HG03565 (cell line): ENCODE measurements around the gene CNGA3.
"Not testable (repeated sequence)": the region's sequence is repeated elsewhere in the genome, so short reads cannot be mapped to it uniquely, and the experiment has no call there.

ENCODE experiments used
- ATAC-seq: cut with Tn5 transposase; IDR thresholded peaks from one replicate; pipeline ENCODE4 v1.9.1; 2021; ENCODE audit warnings: mild to moderate bottlenecking, moderate library complexity; ENCODE audit not compliant: unreplicated experiment

CNGA3 gene

DNA sequence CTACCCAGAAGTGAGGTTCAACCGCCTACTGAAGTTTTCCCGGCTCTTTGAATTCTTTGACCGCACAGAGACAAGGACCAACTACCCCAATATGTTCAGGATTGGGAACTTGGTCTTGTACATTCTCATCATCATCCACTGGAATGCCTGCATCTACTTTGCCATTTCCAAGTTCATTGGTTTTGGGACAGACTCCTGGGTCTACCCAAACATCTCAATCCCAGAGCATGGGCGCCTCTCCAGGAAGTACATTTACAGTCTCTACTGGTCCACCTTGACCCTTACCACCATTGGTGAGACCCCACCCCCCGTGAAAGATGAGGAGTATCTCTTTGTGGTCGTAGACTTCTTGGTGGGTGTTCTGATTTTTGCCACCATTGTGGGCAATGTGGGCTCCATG is 49.7 kb downstream of the CNGA3 start:
- no peak for ATAC-seq

DNA sequence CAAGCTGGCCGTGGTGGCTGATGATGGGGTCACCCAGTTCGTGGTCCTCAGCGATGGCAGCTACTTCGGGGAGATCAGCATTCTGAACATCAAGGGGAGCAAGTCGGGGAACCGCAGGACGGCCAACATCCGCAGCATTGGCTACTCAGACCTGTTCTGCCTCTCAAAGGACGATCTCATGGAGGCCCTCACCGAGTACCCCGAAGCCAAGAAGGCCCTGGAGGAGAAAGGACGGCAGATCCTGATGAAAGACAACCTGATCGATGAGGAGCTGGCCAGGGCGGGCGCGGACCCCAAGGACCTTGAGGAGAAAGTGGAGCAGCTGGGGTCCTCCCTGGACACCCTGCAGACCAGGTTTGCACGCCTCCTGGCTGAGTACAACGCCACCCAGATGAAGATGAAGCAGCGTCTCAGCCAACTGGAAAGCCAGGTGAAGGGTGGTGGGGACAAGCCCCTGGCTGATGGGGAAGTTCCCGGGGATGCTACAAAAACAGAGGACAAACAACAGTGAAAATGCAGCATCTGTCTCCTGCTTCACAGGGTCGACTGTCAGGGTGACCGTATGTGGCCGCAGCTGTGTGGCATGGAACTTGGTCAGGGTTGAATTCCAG is 50.6 kb downstream of the CNGA3 start:
- ATAC-seq: no peak

DNA sequence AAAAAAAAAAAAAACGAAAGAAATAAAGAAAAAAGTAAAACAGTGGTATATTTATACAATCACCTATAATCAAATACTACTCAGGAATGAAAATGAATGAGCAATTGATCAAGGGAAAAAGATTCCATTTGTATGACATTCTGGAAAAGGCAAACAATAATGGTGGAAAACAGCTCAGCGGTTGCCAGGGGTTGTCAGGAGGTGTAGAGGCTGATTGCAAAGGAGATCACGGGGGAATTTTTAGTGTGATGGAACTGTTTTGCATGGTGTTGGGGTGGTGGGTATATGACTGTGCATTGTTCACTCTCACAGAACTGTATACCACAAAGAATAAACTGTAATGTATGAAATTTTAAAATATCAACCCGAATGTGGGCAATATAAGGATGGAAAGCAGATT is 52.9 kb downstream of the CNGA3 start:
- ATAC-seq: no peak

DNA sequence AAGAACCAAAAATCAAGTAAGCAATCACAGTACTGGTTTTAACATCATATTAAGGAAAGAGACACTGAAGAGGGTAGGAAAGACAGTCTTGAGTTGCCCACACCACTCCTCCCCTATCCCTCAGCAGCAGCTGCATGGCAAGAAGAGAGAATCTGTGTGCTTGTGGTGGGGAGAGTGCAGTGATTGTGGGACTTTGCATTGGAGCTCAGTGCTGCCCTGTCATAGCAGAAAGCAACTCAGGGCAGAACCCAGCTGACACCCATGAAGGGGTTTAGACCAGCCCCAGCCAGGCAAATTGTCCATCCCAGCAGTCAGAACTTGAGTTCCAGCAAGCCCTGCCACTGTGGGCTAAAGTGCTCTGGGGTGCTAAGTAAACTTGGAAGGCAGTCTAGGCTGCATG is 57.6 kb downstream of the CNGA3 start:
- no peak for ATAC-seq

DNA sequence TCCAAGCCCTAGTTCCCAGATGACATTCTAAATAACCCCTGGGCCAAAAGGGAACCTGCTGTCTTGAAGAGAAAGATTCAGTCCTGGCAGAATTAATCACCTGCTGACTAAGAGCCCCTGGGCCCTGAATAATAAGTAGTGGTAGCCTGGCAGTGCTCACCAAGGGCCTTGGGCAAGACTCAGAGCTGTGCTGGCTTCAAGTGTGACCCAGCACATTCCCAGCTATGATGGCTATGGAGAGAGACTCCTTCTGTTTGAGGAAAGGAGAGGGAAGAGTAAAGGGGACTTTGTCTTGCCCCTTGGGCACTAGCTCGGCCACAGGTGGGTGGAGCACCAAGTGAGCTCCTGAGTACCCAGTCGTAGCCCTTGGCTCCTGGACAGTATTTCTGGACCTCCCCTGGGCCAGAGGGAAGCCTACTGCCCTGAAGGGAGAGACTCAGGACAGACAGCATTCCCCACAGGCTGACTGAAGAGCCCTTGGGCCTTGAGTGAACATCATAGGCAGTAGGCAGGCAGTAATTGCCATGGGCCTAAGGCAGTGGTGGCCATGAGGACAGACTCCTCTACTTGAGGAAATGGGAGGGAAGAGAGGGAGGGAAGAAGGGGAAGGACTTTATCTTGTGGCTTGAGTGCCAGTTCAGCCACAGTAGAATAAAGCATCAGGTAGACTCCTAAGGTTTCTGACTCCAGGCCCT is 58.4 kb downstream of the CNGA3 start:
- ATAC-seq: no peak

DNA sequence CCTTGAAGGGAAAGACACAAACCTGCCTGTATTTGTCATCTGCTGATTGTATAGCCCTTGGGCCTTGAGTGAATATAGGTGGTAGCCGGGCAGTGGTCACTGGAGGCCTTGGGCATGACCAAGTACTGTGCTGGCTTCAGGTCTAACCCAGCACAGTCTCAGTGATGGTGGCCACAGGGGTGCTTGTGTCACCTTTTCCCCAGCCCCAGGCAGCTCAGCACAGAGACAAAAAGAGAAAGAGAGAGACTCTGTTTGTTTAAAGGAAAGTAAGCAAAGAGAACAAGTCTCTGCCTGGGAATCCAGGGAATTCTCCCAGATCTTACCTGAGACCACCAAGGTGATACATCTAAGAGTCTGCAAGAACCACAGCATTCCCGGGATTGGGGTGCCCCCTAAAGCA is 59.0 kb downstream of the CNGA3 start:
- no peak for ATAC-seq

DNA sequence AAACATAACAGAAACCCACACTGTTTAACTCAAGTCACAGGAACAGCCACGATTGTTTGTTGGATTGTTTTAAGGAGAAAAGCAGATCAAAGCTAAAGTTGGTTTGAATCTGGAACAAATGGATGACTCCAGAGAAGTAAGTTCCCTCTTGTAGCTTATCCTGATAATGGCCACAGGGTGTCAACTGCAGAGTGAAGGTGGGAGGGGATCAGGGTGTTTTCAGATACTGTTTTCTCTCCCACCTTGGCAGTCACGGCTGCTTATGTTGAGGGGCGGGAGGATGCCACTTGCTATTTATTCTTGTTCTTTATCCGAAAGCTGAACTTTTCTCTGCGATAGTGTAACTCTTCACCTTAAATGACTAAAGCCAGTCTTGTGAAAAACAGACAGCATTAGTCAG is 61.9 kb downstream of the CNGA3 start:
- no peak for ATAC-seq

DNA sequence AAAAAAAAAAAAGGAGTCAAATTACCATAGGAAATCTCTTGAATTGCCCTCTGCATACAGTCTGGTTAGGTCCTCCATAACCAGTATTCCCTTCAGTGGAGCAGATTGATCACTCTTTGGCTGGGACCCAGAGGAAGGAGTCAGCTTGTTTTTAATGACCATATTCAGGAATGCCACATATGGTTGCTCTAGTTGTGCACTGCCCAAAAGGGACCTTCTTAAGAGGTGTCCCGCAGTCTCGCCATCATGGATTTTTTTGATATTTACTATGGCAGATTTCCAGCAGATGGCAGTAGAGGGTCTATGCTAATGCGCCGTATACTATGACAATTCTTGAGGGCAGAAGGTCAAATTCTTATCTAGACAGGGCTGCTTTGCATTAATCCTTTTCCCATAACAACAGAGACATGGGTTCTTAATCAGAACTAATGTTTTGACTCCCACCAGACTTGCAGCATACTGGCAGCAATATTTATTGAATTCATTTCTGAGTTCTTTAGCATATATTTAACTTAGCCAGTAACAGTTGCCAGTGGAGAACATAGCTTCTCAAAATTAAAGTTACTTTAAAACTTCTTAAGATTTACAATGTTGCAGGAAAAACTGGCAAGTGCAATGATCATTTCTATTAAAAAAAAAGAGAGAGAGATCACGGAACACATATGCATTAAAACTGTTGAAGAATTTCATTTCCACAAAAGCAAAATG is 66.6 kb downstream of the CNGA3 start:
- ATAC-seq: peak; percentile 54

DNA sequence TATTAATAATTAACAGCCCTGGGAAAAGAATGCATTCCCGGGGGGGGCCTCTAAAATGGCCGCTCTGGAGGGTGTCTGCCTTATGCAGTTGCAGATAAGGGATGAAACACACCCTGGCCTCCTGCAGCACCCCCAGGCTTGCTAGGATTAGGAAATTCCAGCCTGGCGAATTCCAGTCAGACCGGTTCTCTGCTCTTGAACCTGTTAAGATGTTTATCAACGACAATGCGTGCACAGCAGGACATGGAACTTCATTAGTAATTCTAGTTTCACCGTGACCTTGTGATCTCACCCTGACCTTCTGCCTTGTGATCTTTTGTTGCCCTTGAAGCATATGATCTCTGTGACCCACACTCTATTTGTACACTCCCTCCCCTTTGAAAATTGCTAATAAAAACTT is 68.0 kb downstream of the CNGA3 start:
- ATAC-seq: not testable (repeated sequence)

DNA sequence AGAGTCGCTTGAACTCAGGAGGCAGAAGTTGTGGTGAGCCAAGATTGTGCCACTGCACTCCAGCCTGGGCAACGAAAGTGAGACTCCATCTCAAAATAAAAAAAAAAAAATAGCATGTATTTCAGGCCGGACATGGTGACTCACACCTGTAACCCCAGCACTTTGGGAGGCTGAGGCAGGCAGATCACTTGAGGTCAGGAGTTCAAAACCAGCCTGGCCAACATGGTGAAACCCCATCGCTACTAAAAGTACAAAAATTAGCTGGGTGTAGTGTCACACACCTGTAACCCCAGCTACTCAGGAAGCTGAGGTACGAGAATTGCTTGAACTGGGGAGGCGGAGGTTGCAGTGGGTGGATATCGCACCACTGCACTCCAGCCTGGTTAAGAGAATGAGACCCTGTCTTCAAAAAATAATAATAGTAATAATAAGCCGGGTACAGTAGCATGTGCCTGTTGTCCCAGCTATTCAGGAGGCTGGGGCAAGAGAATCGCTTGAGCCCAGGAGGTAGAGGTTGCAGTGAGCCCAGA is 69.5 kb downstream of the CNGA3 start:
- ATAC-seq: not testable (repeated sequence)

DNA sequence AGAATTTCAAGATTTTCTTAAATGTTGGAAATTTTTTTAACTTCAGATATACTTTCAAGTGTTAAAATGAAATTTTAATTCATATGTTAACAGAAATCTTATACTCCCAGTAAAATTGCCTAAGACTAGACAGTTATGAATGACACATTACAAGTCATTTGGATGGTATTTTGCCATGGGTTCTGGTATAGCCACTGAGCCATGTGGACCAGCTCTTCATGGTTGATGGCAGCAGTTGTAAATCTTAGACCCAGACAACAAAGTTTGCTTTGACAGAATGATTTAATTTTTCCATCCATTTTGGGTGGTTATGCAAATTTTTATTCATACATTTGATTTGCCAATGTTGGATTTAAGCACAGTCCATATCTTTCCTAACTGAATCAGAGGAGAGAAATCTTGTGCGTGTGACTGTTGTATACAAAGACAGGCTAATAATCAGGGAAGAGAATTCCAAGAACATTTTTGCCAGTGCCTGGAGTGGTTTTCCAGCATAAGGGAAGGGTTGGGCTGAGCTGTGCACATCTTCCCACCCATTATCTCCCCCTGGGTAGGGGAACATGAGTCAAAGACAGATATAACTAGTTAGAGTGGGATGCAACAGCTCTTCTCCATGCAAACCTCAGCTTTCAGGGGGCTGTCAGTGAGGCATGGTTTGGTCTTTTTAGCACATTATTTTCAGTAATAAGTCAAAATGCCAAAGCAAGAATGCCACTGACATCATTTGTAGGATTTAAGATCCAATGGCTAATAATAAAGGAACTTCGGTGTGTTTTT is 70.3 kb downstream of the CNGA3 start:
- ATAC-seq: no peak

DNA sequence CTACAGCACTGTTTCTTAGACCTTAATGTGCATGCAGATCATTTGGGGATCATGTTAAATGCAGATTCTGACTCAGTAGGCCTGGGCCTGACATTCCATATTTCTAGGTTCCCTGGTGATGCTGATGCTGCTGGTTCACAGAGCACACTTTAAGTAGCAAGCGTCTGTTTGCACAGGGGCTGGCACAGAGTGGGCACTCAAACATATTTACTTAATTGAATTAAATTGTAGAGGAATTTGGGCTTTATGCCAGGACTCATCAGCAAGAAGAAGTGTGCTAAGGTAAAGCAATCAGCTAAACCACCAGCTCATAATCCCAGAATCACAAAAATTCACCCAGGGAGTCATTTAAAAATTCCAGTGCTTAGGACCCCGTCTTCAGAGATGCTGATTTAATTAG is 73.3 kb downstream of the CNGA3 start:
- ATAC-seq: no peak

DNA sequence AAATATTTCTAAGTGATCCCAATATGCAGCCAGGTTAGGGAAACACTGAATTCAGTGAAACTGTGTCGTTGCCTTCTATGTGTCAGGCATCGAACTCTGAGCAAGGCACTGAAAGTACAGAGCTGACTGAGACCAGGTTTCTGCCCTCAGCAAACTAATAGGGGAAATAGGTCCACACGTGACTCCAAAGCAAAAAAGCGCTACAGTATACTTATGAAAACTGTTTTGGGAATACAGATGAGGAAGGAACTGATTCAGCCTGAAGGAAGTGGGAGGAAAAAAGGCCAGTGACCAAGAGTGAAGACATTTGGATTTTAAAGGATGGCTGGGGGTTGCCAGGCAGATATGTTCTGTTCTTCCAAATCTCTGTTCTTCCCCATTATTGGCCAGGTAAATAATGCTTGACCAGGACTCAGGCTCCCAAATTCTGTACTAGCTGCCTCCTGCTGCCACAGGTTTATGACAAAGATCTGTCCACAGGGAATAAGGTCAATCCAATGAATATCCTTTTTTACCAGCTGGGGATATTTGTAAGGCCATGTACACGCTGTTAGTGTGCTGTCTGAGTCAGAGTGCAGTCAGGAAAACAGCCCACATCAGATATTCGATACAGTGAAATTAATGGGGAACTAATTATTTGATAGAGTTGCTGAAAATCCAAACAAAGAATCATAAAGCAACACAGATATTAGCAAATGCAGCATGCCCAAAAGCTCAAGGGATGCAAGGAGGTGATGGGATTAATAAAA is 73.9 kb downstream of the CNGA3 start:
- no peak for ATAC-seq

DNA sequence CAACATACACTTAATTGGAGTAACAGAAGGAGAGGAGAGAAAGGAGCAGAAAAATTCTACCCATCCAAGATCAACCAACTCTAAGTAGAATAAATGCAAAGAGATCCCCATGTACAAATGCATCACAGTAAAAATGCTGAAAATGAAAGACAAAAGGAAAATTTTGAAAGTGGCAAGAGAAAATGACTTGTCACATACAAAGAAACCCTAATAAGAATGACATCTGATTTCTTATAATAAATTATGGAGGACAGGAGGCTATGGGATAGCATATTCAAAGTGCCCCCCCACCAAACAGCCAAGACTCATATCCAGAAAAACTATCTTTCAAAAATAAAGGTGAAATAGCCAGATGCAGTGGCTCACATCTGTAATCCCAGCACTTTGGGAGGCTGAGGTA is 76.2 kb downstream of the CNGA3 start:
- ATAC-seq: no peak

DNA sequence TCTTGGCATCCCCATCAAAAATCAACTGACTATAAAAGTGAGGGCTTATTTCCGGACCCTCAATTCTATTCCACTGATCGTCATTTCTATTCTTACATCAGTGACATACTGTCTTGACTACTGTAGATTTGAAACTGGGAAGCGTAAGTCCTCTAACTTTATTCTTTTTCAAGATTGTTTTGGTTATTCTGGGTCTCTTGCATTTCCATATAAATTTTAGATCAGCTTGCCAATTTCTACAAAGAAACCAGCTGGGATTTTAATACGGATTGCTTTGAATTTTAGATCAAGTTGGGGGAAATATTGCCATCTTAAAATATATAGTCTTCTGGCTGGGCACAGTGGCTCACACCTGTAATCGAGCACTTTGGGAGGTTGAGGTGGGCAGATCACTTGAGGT is 80.5 kb downstream of the CNGA3 start:
- ATAC-seq: no peak

DNA sequence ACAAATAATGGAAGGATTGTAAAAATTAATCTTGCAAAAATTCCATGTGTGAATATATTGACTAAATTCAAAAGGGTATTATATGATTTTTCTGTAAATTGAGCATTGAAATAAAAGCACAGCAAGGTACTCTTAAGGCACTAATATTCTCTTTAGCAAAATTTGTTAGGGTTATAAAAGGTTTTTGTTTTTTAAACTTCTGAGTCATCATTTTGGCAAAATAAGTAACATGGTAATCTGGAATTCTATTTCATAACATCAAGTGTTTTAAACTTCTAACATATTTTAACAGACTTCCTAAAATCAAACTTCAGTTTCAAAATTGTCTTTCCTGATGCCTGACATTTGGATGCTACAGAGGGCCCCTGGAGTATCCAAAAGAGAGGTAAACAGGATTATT is 85.9 kb downstream of the CNGA3 start:
- ATAC-seq: no peak

DNA sequence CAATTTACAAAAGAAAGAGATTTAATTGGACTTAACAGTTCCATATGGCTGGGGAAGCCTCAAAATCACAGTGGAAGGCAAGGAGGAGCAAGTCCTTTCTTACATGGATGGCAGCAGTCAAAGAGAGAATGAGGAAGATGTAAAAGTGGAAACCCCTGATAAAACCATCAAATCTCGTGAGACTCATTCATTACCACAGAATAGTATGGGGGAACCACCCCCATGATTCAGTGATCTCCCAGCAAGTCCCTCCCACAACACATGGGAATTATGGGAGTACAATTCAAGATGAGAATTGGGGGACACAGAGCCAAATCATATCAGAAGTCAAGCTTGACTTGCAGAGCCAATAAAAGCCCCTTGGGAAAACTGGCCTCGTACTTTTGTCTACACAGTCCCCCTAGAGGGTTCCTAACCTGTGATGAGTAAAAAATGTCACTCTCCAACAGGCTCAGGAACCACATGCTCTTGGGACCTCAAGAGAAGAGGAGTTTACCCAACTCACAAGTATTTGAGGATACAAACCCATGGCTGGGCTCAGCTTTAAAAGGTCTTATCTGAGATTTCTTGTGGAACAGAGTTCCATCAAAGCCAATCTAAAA is 87.2 kb downstream of the CNGA3 start:
- no peak for ATAC-seq

DNA sequence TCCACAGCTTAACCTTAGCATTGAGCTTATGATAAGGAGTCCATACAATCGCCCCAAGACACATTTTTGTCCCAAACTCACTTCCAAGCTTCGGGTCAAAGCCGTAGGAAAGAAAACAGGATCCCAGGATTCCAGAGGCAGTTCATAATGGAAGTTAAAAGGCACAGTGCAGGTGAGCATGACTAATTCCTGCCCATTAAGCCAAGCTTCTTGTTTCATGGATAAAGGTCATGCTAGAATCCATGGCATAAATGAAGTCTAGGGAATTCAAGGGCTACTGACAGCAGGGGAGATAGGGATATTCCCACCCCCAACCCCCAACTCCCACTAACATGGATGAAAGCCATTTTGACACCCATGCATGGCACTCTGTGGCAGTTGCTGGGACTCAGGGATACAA is 88.2 kb downstream of the CNGA3 start:
- no peak for ATAC-seq

DNA sequence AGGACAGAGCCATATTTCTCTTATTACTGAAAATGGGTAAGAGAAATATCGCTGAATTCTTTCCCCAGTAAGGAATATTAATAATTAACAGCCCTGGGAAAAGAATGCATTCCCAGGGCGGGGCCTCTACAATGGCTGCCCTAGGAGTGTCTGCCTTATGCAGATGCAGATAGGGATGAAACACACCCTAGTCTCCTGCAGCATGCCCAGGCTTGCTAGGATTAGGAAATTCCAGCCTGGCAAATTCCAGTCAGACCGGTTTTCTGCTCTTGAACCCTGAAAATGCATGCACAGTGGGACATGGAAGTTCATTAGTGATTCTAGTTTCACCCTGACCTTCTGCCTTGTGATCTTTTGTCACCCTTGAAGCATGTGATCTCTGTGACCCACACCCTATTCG is 89.4 kb downstream of the CNGA3 start:
- ATAC-seq: not testable (repeated sequence)

DNA sequence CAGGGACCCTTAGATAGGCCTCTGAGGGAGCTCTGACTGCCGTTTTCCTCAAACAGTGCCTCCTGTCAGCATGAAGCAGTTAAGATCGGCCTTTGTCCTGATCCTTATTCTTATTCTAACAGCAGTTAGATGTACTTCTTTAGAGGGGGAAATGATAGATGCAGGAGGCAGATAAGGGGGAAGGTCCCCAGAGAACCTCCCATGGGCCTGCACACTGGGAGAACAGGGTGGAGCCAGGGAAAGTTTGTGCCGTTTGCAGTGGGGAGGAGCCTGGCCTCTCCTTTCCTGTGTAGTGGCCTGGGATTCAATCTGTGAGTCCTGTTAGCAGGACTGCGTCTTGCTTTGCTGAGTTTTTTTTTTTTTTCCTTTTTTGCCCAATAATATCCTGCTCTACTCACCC is 90.5 kb downstream of the CNGA3 start:
- ATAC-seq: no peak
